GM15510 (cell line): ENCODE measurements around the gene WFDC12.

Experiments used
- POLR2A ChIP-seq: IDR thresholded peaks from 3 replicates; pipeline ENCODE4 v1.6.1; 2011; ENCODE audit warnings: borderline replicate concordance; ENCODE audit not compliant: insufficient read length; ENCODE audit errors: extremely low read depth

WFDC12 gene

DNA sequence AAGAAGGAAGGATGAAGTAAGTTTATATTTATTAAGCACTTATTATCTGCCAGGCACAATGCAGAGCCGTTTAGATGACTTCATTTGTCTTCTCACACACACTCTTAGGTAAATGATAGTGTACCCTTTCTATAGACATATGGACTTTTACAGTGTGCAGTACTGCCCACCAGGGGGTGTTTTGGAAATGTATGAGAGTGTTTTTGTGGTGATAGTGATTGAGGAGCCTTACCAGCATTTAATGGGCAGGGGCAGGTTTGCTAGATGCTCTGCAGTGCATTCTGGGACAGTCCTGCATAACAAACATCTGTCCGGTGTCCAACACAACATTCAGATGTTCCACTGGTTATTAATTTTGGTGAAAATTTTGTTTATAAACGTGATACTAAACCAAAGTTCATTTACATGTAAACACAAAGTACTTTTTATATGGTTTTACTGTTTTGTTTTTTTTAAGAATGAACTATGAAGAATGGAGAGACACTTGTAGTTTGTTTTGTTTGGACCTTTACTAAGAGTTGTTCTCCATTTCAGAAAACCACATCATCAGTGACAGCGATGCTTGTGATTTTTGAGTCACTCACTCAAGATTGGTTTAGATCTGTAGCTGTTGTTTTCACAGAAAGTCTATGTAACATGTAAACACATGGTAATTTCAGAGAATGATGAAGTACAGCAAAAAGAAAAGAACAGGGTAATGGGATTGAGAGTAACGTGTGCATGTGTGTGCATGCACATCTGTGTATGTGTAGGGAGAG lies 43.2 kb downstream of the WFDC12 start:
- TF ChIP-seq POLR2A = no peak

DNA sequence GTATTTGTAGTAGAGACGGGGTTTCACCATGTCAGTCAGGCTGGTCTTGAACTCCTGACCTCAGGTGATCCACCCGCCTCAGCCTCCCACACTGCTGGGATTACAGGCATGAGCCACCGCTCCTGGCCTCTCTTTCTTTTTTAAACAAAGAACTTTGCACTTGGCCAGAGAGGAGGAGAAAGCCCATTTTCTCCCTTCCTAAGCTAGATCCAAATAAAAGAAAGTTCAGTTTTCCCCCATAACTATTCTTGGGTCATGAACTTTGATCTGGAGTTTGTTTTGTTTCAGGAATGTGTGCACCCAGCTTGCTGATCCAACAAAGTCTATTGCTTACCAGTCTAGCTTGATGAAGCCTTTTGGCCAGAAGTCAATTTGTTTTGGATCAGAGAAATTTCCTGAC lies 46.7 kb downstream of the WFDC12 start:
- TF ChIP-seq POLR2A = no peak
